OCI-LY1 (cell line): ENCODE data around the gene SERPINA5.

Source experiments
- H2AFZ ChIP-seq: fragments of 200-600 bp; sonication (generic), shearing (Covaris generic); 2 replicates; pipeline ENCODE4 v1.6.0; 2014; ENCODE audit warnings: antibody characterized with exemption, mild to moderate bottlenecking, low read length
- H3F3A ChIP-seq: fragments of 200-600 bp; sonication (generic), shearing (Covaris generic); 2 replicates; pipeline ENCODE4 v1.6.0; 2014; ENCODE audit warnings: mild to moderate bottlenecking, antibody characterized with exemption, low read length, moderate library complexity; ENCODE audit not compliant: insufficient read depth
- H3K27ac ChIP-seq: fragments of 200-600 bp; sonication (generic); 2 replicates; pipeline ENCODE4 v1.5.1; 2014; ENCODE audit warnings: low read length, mixed run types, mild to moderate bottlenecking, low read depth; ENCODE audit not compliant: poor library complexity, severe bottlenecking
- H3K27me3 ChIP-seq: fragments of 200-600 bp; sonication (generic); 2 replicates; pipeline ENCODE4 v1.6.0; 2014; ENCODE audit warnings: antibody characterized with exemption, mild to moderate bottlenecking, low read length, moderate library complexity; ENCODE audit not compliant: insufficient read depth
- H3K36me3 ChIP-seq: fragments of 200-600 bp; sonication (generic); 2 replicates; pipeline ENCODE4 v1.6.1; 2014; ENCODE audit warnings: mild to moderate bottlenecking, antibody characterized with exemption, low read length, moderate library complexity, mixed read lengths; ENCODE audit not compliant: insufficient read depth
- H3K4me1 ChIP-seq: fragments of 200-600 bp; sonication (generic); 2 replicates; pipeline ENCODE4 v1.5.1; 2014; ENCODE audit warnings: mild to moderate bottlenecking, low read length, moderate library complexity; ENCODE audit not compliant: insufficient read depth, severe bottlenecking
- H3K4me2 ChIP-seq: fragments of 200-600 bp; sonication (generic), shearing (Covaris generic); 2 replicates; pipeline ENCODE4 v1.6.1; 2014; ENCODE audit warnings: low read length
- H3K4me3 ChIP-seq: fragments of 200-600 bp; sonication (generic); 2 replicates; pipeline ENCODE4 v1.5.1; 2014; ENCODE audit warnings: low read length, low read depth, mild to moderate bottlenecking, mixed read lengths; ENCODE audit not compliant: poor library complexity, severe bottlenecking
- H3K79me2 ChIP-seq: fragments of 200-600 bp; shearing (Covaris generic); 2 replicates; pipeline ENCODE4 v1.6.1; 2016; ENCODE audit warnings: mixed run types, low read length, mixed read lengths; ENCODE audit not compliant: insufficient read depth
- H3K9ac ChIP-seq: fragments of 200-600 bp; sonication (generic), shearing (Covaris generic); 2 replicates; pipeline ENCODE4 v1.6.1; 2014; ENCODE audit warnings: mild to moderate bottlenecking, low read length, mixed read lengths
- H3K9me2 ChIP-seq: fragments of 200-600 bp; sonication (generic), shearing (Covaris generic); 2 replicates; pipeline ENCODE4 v1.6.1; 2014; ENCODE audit warnings: low read depth, mild to moderate bottlenecking, low read length, mixed read lengths
- H3K9me3 ChIP-seq: fragments of 200-600 bp; shearing (Covaris generic); 2 replicates; pipeline ENCODE4 v1.6.1; 2014; ENCODE audit warnings: low read length, mixed read lengths
- H4K20me1 ChIP-seq: fragments of 200-600 bp; sonication (generic), shearing (Covaris generic); 2 replicates; pipeline ENCODE4 v1.6.0; 2016; ENCODE audit warnings: mild to moderate bottlenecking, low read length; ENCODE audit not compliant: insufficient read depth
- EZH2 ChIP-seq: fragments of 200-600 bp; sonication (generic), shearing (Covaris generic); IDR thresholded peaks from 2 replicates; pipeline ENCODE4 v1.8.0; 2017; ENCODE audit warnings: borderline replicate concordance, mixed run types, mild to moderate bottlenecking, antibody characterized with exemption, low read length, moderate library complexity, mixed read lengths
- TF ChIP-seq, protein P1 (sequence below): fragments of 200-600 bp; sonication (generic), shearing (Covaris generic); IDR thresholded peaks from 2 replicates; pipeline ENCODE4 v1.5.1; 2017; ENCODE audit warnings: mild to moderate bottlenecking, antibody characterized with exemption, low read length, moderate library complexity, mixed read lengths

Gene SERPINA5

DNA sequence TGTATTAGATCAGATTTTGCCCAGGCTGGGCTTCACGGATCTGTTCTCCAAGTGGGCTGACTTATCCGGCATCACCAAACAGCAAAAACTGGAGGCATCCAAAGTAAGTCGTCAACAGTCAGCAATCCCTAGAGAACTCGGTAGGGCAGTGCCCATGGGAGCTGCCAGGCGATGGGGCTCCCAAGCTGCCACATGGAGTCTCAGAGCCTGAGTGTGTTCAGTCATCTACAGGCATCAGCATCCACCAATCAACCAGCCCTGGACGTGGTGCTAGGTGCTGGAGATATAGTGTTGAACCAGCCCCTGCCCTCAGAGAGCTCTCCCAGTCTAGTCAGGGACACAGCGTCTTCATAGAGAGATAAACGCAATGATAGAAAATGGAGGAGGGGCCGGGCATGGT lies 13.0 kb upstream of the SERPINA5 start:
- H3F3A ChIP-seq = no peaks in the 10 kb centered on the region
- H2AFZ ChIP-seq = no peak overlapping the region
- H3K27me3 ChIP-seq = no peaks in the 10 kb centered on the region
- no peaks in the 10 kb centered on the region for H3K9me3 ChIP-seq
- no peaks in the 10 kb centered on the region for H3K36me3 ChIP-seq
- H3K27ac ChIP-seq = no peak overlapping the region
- H3K79me2 ChIP-seq = no peaks in the 10 kb centered on the region
- H4K20me1 ChIP-seq = no peaks in the 10 kb centered on the region
- no peak overlapping the region for H3K4me2 ChIP-seq
- TF ChIP-seq, protein P1, sequence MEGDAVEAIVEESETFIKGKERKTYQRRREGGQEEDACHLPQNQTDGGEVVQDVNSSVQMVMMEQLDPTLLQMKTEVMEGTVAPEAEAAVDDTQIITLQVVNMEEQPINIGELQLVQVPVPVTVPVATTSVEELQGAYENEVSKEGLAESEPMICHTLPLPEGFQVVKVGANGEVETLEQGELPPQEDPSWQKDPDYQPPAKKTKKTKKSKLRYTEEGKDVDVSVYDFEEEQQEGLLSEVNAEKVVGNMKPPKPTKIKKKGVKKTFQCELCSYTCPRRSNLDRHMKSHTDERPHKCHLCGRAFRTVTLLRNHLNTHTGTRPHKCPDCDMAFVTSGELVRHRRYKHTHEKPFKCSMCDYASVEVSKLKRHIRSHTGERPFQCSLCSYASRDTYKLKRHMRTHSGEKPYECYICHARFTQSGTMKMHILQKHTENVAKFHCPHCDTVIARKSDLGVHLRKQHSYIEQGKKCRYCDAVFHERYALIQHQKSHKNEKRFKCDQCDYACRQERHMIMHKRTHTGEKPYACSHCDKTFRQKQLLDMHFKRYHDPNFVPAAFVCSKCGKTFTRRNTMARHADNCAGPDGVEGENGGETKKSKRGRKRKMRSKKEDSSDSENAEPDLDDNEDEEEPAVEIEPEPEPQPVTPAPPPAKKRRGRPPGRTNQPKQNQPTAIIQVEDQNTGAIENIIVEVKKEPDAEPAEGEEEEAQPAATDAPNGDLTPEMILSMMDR = no peak
- TF ChIP-seq EZH2 = no peak
- H3K4me3 ChIP-seq = no peak overlapping the region
- no peaks in the 10 kb centered on the region for H3K4me1 ChIP-seq
- H3K9me2 ChIP-seq = no peaks in the 10 kb centered on the region
- no peak overlapping the region for H3K9ac ChIP-seq

DNA sequence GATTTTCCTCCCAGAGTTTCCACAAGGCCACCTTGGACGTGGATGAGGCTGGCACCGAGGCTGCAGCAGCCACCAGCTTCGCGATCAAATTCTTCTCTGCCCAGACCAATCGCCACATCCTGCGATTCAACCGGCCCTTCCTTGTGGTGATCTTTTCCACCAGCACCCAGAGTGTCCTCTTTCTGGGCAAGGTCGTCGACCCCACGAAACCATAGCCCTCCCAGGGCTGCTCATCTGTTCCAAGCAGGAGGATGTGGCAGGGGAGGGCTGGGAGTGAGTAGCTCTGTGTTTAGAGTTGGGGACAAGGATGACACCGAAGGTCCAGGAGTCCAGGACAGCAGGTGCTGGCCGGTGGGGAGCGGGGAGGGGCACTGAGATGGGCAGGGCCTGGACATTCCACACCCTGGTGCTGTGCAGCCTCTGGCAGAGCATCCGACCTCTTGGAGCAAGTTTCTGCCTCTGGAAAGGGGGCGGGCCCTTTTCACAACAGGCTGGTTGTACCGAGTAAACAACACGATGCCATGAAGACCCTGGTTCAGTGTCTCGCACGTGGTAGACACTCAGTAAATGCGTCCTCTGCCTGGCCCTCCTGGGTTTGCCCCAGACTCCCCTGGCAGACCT lies 11.7 kb upstream of the SERPINA5 start:
- H3F3A ChIP-seq = no peaks in the 10 kb centered on the region
- no peaks in the 10 kb centered on the region for H3K79me2 ChIP-seq
- no peak overlapping the region for H3K4me3 ChIP-seq
- no peak overlapping the region for H3K4me2 ChIP-seq
- no peaks in the 10 kb centered on the region for H3K9me2 ChIP-seq
- no peak overlapping the region for H3K27ac ChIP-seq
- H3K9me3 ChIP-seq = no peaks in the 10 kb centered on the region
- no peak overlapping the region for H2AFZ ChIP-seq
- no peaks in the 10 kb centered on the region for H3K27me3 ChIP-seq
- H3K4me1 ChIP-seq = no peaks in the 10 kb centered on the region
- H3K9ac ChIP-seq = no peak overlapping the region
- no peak for TF ChIP-seq EZH2
- TF ChIP-seq, protein P1 = no peak
- H3K36me3 ChIP-seq = no peaks in the 10 kb centered on the region
- no peaks in the 10 kb centered on the region for H4K20me1 ChIP-seq

DNA sequence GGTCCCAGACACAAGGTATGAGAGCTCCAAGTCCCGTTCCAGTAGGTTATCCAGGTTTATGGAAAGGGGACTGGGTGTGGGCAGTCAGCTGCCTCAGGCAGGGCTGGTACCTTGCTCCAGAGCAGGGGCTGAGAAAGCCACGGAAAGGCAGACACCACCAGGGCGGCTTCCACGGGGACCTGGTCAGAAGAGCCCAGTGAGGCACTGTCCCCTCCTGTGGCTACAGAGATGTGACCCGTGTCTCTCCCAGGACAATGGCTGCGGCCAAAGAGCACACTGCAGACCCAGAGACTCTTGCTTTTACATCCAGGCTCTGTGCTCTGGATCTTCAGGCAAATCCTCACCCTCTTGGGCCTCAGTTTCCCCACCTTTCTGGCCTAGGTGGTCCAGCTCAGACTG lies 11.2 kb upstream of the SERPINA5 start:
- Histone ChIP-seq H3F3A (no peaks in the 10 kb centered on the region), H3K4me3 (no peak overlapping the region), H3K4me1 (no peaks in the 10 kb centered on the region), H3K36me3 (no peaks in the 10 kb centered on the region), H3K9ac (no peak overlapping the region), H3K79me2 (no peaks in the 10 kb centered on the region), H3K4me2 (no peak overlapping the region), H3K27me3 (no peaks in the 10 kb centered on the region), H3K9me3 (no peaks in the 10 kb centered on the region), H3K9me2 (no peaks in the 10 kb centered on the region), H2AFZ (no peak overlapping the region), H4K20me1 (no peaks in the 10 kb centered on the region), H3K27ac (no peak overlapping the region)
- TF ChIP-seq, protein P1 = no peak
- no peak for TF ChIP-seq EZH2
